ENCODE data around the gene PMP22.

The PMP22 gene

DNA sequence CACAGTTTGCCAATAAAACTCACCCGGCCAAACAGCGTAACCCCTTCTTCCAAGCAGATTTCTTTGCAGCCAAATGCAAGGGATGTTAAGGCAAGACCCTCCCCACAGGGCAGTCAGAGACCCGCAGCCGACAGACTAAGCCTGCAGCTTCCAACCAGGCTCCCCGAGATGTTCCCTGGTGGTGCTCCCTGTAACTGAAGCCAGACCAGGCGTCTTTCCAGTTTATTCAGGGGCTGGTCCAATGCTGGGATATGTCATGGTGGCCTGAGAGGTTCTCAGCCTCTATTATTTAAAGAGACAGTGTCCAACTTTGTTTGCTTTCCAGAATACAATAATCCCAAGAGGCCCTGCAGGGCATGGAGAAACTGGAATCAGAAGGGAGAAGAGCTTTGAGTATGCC lies at the start of gene PMP22:
Gene PMP22, minus strand, starts transcription at position 196 of the 400 bp plus-strand sequence. CDS start 4,599 bp downstream, outside the sequence.
- no peak for DNase-seq (ENCODE audit: low spot score)

DNA sequence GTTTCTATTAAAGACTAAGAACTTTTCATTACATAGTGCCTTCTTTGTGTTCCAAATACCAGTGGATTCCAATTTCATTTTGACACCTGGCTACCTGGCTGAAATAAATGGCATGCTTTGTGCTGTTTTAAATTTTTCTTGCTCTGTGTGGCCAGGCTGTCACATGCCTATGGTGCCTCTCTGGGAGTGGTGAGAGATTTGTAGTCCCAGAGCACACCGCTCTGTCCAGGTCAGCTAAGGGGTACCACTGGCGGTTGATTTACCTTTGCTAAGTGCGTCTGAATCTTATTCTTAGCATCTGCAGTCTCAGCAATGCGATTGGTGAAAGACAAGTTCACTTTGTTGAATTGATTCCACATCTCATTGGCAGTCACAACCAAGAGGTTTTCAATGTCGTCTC lies 46.9 kb upstream of the PMP22 start:
- no peak for DNase-seq (ENCODE audit: low spot score)

DNA sequence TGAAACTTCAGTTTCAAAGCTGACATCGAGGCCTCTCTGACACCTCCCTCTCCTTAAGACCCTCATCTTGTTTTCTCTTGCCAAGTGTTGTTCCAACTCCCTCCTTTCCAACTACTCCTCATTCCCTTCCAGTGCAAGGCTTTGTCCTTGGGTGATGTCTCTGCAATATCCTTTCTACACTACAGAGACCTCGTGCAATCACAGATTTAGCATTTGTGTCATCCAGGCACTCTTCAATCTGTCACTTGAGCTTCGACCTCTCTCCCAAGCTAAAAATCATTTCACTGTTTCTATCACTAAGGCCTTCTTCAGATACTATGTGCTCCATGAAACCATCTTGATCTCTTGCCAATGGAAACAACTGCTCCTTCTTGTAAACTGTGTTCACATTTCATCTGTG lies 44.7 kb upstream of the PMP22 start:
- DNase-seq (ENCODE audit: low spot score) = no peak

DNA sequence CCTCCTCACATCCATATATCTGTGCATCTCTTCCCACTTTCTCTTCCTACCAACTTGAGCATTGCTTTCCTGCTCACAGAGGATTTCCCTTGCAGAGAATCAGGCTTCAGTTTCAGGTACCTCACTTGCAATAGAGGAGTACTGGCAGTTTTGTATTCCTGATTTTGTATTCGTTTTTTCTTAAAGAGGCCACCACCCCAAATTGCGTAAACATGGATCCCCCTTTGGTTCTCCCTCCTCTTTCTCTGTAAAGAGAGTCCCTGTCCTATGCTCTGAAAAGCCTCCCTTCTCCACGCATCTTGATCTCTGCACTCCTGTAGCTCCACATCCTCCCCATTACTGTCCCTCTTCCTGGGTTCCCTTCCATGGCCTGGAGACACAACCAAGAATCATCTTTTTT lies 44.1 kb upstream of the PMP22 start:
- no peak for DNase-seq (ENCODE audit: low spot score)

DNA sequence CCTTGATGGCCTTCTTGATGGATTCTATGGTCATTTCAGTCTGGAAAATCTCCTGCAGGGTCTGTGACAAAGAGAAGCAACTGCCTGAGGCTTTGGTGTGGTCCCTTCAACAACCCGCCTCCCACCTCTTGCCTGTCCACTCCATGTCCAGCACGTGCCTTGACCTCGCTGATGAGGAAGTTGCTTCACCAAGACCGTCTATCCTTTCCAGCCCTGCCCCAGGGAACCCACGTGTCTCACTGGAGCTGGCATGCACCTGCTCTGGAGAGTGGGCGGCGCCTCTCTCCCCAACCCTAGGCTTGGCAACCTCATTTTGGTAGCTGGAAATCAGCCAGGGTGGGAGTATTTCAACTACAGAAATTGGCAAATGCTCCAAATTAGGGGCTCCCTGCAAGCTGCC lies 43.6 kb upstream of the PMP22 start:
- no peak for DNase-seq (ENCODE audit: low spot score)

DNA sequence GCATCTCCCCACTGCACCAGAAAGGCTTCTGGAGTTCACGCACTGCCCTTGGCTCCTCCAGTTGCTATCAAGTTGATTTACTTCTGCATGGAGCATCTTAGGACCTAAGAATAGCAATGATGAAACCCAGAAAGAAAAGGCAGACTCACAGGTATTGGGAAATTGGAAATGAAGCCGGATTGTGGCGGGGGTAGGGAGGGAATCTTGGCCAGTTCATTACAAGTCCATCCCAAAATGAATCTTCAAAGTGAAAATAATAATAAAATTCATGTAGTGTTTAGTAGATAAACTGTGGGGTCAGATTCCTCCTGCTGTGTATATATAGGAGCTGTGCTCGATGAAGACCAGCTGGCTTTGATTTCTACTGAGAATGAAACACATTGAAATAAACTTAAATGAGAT lies 42.6 kb upstream of the PMP22 start:
- DNase-seq (ENCODE audit: low spot score) = no peak

DNA sequence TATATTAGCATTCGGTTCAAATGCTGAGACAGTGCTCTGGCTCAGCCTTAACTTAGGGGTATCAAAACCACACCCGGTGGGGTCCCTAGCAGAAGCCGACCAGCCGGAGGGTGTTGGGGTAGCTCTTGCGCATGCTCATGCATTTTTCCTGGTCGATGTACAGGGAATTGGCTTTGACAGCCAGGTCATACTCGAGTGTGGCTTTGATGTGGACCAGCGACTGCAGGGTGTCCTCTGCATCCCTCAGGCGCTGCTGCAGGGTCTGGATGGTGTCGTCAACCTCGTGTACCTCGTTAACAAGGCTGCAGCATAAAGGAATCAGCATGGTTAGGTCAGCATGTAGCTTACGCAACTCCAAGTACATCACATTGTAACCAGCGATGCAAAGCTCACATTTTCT lies 38.7 kb upstream of the PMP22 start:
- DNase-seq (ENCODE audit: low spot score) = no peak

DNA sequence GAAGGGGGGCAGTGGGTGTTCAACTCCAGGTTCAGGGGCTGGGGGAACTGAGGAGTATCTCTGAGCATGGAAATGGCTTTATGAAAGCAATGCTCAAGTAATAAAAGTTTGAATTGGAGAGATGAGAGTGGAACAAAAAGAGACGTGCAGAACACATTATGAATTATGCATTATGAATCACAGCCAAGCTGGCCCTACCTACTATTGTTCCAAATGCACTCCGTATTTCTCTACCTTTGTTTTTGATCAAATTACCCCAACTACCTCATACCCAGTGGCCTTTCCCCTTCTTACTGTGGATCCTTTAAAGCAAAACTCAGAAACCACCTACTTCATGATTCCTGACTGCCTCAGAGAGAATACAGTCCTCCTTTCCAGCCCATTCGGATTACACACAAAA lies 38.1 kb upstream of the PMP22 start:
- no peak for DNase-seq (ENCODE audit: low spot score)

DNA sequence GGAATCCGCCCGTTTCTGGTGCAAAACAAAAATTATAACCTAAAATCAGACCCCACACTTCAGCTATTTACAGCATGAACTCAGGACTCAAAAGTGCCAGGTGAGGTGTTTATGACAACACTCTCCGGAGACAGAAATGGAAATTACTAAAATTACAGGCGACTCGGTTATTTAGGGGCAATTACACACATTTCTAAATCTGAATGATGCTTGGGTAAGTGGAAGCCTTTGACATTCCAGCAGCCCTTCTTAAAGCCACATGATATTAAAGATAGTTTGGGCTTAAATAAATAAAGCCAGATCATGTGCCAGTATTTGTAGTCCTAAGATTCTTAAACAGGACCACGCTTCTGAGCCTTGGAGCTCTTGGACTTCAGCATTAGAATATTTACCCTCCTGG lies 36.7 kb upstream of the PMP22 start:
- DNase-seq (ENCODE audit: low spot score) = no peak

DNA sequence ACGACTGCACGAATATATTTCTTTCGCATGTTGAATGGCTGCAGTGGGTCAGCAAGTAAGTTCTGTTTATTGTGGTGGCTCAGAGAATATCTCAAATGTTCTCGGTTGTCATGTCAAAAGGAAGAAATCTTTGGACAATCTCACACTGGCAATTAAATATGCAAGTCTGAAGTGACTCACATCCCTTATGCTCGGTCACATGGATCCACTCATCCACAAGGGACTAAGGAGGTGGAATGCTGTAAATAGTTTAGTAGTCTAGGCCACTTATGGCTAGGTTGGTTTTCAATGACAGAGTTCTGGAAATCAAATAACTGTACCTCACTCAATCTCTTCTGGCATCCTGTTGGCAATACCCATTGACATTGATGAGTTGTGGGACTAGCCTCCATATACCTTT lies 33.0 kb upstream of the PMP22 start:
- DNase-seq (ENCODE audit: low spot score) = no peak

DNA sequence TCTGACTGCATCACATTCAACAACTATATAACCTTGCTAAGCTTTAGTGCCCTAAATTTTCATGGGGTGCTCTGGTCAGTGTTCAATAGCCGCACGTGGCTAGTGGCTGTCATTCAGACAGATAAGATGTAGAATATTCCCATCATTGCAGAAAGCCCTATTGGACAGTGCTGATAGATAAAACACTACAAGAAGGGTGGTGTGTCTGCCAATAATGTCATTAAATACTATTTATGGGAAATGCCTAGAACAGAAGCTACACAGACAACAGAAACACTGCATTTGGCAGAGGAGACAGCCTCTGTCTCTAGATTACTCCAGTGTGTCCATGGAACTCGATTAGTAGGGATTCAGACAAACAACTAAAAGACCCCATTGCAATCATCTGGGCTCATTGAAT lies 28.4 kb upstream of the PMP22 start:
- no peak for DNase-seq (ENCODE audit: low spot score)

DNA sequence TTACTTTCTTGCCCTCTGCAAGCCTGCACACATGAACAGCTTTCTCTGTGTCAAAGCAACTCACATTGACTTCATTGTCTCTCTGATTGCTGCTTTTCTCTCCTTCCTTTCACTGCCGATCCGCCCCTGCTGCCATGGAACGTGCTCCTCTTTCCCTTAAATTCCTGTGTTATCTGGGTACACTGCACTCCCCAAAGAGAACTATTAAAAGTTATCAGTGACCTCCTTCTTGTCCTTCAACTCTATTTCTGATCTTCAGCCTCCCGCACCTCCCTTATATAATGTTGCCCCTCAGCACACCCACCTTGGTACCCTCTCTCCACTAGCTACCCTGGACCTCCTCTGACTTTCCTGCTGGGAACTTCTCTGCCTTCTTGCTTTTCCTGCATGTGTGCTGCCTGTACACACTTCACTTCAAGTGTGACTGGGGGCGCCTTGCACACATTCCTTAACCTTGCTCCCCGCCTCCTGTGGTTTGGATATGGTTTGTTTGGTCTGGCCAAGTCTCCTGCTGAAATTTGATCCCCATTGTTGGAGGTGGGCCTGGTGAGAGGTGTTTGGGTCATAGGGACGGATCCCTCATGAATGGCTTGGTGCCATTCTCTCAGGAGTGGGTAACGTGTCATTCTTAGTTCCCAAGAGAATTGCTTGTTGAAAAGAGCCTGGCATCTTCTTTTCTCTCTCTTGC lies 26.7 kb upstream of the PMP22 start:
- DNase-seq (ENCODE audit: low spot score) = no peak

DNA sequence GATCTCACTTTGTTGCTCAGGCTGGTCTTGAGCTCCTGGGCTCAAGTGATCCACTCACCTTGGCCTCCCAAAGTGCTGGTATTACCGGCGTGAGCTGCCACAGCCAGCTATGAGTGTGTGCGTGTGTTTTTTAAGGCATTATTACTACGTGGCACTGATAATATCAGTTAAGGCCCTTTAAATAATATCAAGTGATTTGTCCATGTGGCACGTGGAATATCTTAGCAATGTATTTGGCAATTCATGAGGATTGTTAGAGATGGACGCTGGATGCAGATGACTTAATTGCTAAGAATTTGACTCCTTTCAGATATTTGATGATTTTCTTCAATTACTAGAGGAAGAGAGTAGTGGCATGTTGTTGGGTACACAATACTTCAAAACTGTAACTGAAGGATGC lies 25.5 kb upstream of the PMP22 start:
- DNase-seq (ENCODE audit: low spot score) = no peak

DNA sequence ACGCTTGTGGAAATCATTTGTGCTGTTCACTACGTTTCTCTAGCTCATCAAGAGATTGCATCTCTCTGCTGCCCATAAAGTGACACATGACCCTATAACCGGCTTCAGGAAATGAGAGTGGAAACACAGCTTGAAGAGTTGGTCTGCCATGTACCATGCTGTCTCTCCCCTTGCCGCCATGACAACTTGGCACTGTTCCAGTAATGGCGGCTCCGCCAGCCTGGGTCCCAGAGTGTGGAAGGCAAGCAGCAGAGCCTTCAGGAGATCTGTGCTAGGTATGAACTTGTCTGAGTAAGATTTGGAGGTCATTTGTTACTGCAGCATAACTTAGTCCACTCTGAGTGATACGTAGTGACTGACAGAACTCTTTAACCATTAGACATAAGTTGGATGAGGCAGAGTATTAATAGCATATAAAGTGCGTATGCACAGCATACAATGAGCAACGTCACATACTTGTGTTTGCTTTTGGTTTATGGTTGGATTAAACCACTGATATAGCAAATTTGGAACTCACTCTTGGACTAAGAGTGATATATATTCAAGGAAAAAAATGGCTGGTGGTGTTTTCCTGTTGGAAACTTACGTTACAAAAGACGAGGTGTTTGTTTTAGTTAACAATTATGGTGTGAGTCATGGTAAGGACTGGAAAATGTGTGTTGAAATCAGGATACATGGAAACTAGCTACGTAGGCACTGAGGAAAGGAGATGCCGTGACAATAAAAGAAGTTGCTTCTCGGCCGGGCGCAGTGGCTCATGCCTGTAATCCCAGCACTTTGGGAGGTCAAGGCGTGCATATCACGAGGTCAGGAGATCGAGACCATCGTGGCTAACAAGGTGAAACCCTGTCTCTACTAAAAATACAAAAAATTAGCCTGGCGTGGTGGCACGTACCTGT lies 24.4 kb upstream of the PMP22 start:
- no peak for DNase-seq (ENCODE audit: low spot score)

DNA sequence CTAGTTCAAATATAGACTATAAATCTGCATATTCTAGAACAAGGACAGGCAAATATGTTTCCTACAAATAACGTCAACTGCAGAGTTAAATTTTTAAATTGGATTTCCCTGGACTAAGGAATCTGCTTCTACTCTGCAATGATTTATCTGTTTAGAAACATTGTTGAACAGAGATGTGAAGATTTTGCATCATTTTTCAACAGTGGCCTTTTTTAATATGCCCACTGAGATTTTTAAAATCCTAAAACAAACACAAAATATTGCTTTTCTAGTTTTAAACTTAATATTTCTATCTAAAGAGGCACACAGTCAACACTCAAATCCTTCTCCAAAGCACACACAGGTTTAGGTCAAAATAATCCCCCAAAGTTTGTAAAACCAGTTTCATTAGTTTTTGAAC lies 23.7 kb upstream of the PMP22 start:
- no peak for DNase-seq (ENCODE audit: low spot score)

DNA sequence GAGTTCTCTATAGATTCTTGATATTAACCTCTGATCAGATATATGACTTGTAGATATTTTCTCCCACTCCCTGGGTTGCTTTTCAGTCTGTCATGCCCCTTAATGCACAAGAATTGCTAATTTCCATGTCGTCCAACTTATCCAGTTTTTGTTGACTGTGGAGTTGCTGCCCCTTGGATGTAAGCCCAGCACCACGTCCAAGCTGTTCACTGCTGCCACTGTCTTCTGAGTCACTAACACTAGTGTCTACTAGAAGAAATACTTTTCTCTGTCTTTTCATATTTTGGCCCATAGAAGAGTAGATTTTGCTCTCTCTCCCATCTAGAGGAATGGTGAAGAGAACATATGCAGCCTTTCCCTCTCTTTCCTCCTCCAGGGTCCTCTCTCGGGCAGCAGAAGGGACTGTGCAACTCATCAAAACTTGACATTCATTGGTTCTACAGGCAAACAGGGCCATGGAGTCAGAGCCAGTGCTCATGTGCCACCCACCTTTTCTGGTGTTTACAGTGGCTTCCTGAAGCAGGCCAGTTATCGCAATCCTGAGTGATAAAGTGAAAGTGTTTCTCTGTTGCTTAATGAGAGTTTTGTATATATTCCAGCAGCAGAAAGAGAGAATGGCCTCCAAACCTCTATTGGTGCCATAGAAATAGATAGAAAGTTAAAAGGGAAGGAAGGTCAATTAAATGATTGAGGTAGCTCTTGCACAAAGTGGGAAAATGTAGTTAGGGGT lies 22.6 kb upstream of the PMP22 start:
- DNase-seq (ENCODE audit: low spot score) = no peak

DNA sequence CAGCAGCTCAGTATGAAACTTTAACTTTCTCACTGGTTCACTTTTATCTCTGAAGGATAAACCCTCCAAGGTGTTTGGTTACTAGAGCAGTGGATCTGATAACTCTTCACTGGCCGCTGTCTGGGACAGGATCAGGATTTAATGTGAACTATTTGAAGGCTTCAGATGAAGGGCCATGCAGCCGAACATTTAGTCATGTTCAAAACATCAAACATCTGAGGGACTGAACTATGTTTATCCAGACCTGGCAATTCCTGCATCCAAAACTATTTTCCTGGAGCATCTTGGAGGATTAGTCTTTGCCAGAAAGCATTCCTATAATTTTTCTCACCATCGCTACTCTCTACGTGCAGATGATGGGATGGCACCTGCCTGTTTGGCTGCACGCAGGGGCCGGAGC lies 20.3 kb upstream of the PMP22 start:
- DNase-seq (ENCODE audit: low spot score) = no peak

DNA sequence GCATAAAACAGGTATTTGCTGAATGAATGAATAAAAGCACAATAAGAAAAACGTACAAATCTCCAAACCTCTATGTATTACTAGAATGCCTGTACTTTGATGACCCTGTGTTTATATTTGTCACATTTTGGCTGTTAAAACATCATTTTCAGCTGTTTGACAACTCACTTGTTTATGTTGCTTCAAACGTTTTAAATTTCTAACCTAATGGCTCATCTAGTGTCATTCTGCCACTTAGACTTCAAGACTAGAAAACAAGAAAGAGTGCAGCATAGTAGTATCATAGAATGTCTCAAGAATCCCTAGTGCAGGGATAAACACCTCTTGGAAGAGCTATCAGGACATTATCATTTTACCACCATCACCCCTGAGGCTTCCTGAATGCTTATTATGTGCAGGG lies 19.4 kb upstream of the PMP22 start:
- DNase-seq (ENCODE audit: low spot score) = no peak

DNA sequence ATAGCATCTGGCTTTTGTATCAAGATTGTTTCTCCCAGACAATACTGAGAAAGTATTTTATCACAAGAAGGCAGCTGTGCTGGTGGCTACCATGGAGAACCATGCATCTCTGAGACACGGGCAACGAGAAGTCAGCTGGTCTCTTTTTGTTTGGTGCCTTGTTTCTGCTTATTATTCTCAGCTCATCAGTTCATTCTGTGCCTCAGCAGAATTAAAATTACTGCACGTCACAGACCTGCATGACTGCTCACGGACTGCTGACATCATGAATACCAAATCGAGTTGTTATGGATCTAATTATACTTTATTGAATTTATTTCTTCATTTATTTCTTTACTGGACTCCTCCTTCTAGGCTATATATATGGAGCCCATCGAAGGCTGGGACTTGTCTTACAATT lies 19.0 kb upstream of the PMP22 start:
- DNase-seq (ENCODE audit: low spot score) = no peak

DNA sequence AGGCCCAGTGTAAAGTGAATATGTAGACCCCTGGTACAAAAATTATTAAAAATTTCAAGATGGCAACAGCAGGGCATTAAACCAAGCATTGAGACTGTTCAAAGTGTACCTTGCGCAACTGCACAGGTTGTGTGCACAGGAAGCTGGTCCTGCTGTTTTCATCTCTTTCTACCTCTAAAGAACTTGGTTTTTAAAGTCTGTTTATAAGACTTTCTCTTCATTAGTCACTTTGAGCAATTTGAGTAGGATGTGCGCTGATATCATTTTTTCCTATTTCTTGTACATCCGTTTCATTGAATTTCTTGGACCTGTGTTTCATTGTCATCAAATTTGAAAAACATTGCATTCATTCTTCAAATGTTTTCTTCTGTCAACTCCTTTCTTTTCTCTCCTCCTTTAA lies 16.8 kb upstream of the PMP22 start:
- DNase-seq (ENCODE audit: low spot score) = no peak

DNA sequence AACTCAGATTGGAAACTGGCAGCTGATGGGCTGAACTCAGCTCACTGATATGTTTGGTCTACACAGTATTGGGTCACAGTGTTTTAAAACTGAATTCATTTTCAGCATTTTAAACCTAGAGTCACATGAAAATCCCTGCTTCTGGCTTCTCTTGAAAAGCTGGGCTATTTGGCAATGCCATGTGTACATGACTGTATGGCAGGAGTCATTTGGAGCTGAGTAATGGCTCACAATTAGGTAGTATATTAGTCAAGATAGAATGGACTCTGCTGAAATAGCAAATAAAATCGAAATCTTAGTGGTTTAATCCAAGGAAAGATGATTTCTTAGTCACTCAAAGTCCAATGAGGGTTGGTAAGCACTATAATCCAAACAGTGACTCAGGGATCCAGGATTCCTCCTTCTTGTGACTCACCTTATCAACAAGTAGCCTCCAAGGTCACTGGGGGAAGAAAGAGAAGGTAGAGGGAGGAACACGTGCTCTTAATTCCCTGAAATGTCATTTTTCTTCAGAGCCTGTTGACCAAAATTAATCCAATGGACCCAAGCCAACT lies 13.9 kb upstream of the PMP22 start:
- DNase-seq (ENCODE audit: low spot score) = no peak

DNA sequence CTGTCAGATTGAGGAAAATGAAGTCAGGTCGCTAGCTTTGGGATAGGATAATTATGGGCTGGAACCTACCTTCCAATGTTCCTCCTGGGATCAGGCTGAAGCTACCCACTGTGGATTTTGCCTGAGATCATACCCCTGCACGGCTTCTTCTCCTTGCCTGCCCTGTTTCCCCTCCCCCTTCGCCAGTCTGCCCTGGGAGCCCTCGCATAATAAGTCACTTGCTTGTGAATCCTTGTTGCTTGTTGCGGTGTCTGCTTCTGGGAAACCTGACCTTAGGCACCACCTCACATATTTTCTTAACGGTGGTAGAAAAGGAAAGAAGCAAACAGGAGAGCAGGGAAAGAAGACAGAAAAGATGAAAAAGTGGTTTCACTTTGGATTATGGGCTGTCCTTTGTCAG lies 13.3 kb upstream of the PMP22 start:
- no peak for DNase-seq (ENCODE audit: low spot score)

DNA sequence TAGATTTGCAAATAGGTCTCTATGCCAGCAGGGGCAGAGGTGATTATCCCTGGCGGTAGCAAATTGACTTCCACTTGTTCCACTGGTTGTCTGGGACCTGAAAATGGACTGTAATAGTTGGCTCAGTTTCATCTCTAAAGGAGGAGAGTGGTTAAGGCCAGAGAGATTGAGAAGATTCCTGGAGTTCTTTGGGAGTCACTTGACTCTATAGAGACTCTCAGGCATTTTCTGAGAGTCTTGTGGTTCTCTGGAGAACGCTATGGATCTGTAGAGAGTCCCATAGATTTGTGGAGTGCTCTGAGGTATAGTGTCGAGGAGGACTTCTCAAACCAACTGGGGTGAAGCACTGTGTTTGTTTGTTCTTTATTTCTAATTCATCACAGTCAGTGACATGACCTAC lies 8.9 kb upstream of the PMP22 start:
- no peak for DNase-seq (ENCODE audit: low spot score)
